HepG2 (cell line): ENCODE results near the gene FALEC. TPM values are rescaled to one million over a fixed set of nuclear protein-coding genes. Genes with fewer than 3 reads are reported as not detected.

Experiments
- CC2D1A ChIP-seq: sonication (generic); formaldehyde crosslinking; IDR thresholded peaks from 2 replicates; pipeline ENCODE4 v1.8.1; 2023; ENCODE audit warnings: mild to moderate bottlenecking, missing genetic modification reagents
- FOSL2 ChIP-seq: sonication (generic); formaldehyde crosslinking; IDR thresholded peaks from 2 replicates; pipeline ENCODE4 v1.4.0; 2020; ENCODE audit warnings: missing genetic modification reagents
- IRF9 ChIP-seq: sonication (generic); formaldehyde crosslinking; IDR thresholded peaks from 2 replicates; pipeline ENCODE4 v1.8.0; 2022; ENCODE audit warnings: missing genetic modification reagents, mild to moderate bottlenecking, borderline replicate concordance
- LRRFIP1 ChIP-seq: sonication (generic); formaldehyde crosslinking; conservative IDR thresholded peaks from 2 replicates; pipeline ENCODE4 v1.4.0; 2020; ENCODE audit warnings: missing genetic modification reagents
- MAZ ChIP-seq, 2 experiments: sonication (generic) in 1 of 2; formaldehyde crosslinking in 1 of 2; IDR thresholded peaks; 2 replicates each; pipeline versions ENCODE4 v1.5.0 to v1.6.1; 2012 to 2020; ENCODE audit warnings: low read depth in 2 of 2, mild to moderate bottlenecking in 2 of 2, borderline replicate concordance in 1 of 2, improper control_type of control experiment in 1 of 2, low read length in 1 of 2, missing genetic modification reagents in 1 of 2, moderate library complexity in 1 of 2
- MEIS2 ChIP-seq: sonication (generic); formaldehyde crosslinking; IDR thresholded peaks from 2 replicates; pipeline ENCODE4 v1.9.0; 2021; ENCODE audit warnings: mild to moderate bottlenecking, missing genetic modification reagents
- MXD1 ChIP-seq: sonication (generic); formaldehyde crosslinking; IDR thresholded peaks from 2 replicates; pipeline ENCODE4 v1.4.0; 2020; ENCODE audit warnings: mild to moderate bottlenecking, missing genetic modification reagents
- MYC ChIP-seq: sonication (generic); formaldehyde crosslinking; IDR thresholded peaks from 2 replicates; pipeline ENCODE4 v1.9.0; 2021; ENCODE audit warnings: missing genetic modification reagents, borderline replicate concordance
- NFIC ChIP-seq: IDR thresholded peaks from 2 replicates; pipeline ENCODE4 v1.6.1; 2012; ENCODE audit warnings: mild to moderate bottlenecking, low read length, inconsistent platforms
- PRDM4 ChIP-seq: sonication (generic); formaldehyde crosslinking; IDR thresholded peaks from 2 replicates; pipeline ENCODE4 v1.9.0; 2021; ENCODE audit warnings: missing genetic modification reagents, borderline replicate concordance
- RFX1 ChIP-seq: fragments of 450-650 bp; IDR thresholded peaks from 2 replicates; pipeline ENCODE4 v1.6.1; 2017
- RORA ChIP-seq: sonication (generic); formaldehyde crosslinking; IDR thresholded peaks from 2 replicates; pipeline ENCODE4 v1.5.0; 2020; ENCODE audit warnings: mild to moderate bottlenecking, missing genetic modification reagents, moderate library complexity
- SCMH1 ChIP-seq: sonication (generic); formaldehyde crosslinking; IDR thresholded peaks from 2 replicates; pipeline ENCODE4 v1.9.0; 2021; ENCODE audit warnings: missing genetic modification reagents, mild to moderate bottlenecking, borderline replicate concordance
- ZBTB34 ChIP-seq: sonication (generic); formaldehyde crosslinking; IDR thresholded peaks from 2 replicates; pipeline ENCODE4 v1.8.0; 2022; ENCODE audit warnings: mild to moderate bottlenecking, missing genetic modification reagents
- ZBTB7A ChIP-seq: sonication (generic); formaldehyde crosslinking; IDR thresholded peaks from 2 replicates; pipeline ENCODE4 v1.8.0; 2022; ENCODE audit warnings: mild to moderate bottlenecking, missing genetic modification reagents
- ZFYVE20 ChIP-seq: sonication (generic); formaldehyde crosslinking; IDR thresholded peaks from 2 replicates; pipeline ENCODE4 v1.8.0; 2023; ENCODE audit warnings: low read depth, mild to moderate bottlenecking, moderate library complexity, missing genetic modification reagents, borderline replicate concordance
- ZNF460 ChIP-seq: sonication (generic); formaldehyde crosslinking; IDR thresholded peaks from 2 replicates; pipeline ENCODE4 v1.5.1; 2020; ENCODE audit warnings: missing genetic modification reagents, mild to moderate bottlenecking, borderline replicate concordance
- ZNF501 ChIP-seq: sonication (generic); formaldehyde crosslinking; IDR thresholded peaks from 2 replicates; pipeline ENCODE4 v1.5.1; 2020; ENCODE audit warnings: mild to moderate bottlenecking, moderate library complexity, missing genetic modification reagents
- ZNF564 ChIP-seq: sonication (generic); formaldehyde crosslinking; IDR thresholded peaks from 2 replicates; pipeline ENCODE4 v1.8.1; 2023; ENCODE audit warnings: mild to moderate bottlenecking, missing genetic modification reagents
- ZNF746 ChIP-seq: sonication (generic); formaldehyde crosslinking; IDR thresholded peaks from 2 replicates; pipeline ENCODE4 v1.8.0; 2022; ENCODE audit warnings: mild to moderate bottlenecking, missing genetic modification reagents
- ZNF841 ChIP-seq: sonication (generic); formaldehyde crosslinking; IDR thresholded peaks from 2 replicates; pipeline ENCODE4 v1.8.1; 2023; ENCODE audit warnings: missing genetic modification reagents, borderline replicate concordance
- polyA plus RNA-seq, 8 experiments: library from polyadenylated mRNA; depleted of rRNA in 3 of 8; stranded (reverse) in 7 of 8; unstranded in 1 of 8; fragments of >200 nt; fragmentation: Illumina TruSeq in 4 of 8; extraction: Trizol in 4 of 8; gene quantifications; 2 replicates each; pipeline versions ENCODE4 v1.2.1 to v1.2.3, GENCODE V29; 2011 to 2016; ENCODE audit warnings: low read depth in 4 of 8, missing spikeins in 1 of 8, mixed read lengths in 1 of 8; ENCODE audit not compliant: insufficient read depth in 1 of 8
- total RNA-seq, 5 experiments: library from RNA; depleted of rRNA; stranded (reverse); fragments of >200 nt; fragmentation: Illumina TruSeq; extraction: Trizol; gene quantifications; 2 replicates each; pipeline ENCODE4 v1.2.3, GENCODE V29; 2016; ENCODE audit warnings: low read depth in 1 of 5

FALEC gene
- total and polyA plus RNA-seq, 2 of the 13 experiments (the other 11 are each of a cell fraction or from before 2014, with no cell fraction given) = 0.33 to 0.71 TPM

DNA sequence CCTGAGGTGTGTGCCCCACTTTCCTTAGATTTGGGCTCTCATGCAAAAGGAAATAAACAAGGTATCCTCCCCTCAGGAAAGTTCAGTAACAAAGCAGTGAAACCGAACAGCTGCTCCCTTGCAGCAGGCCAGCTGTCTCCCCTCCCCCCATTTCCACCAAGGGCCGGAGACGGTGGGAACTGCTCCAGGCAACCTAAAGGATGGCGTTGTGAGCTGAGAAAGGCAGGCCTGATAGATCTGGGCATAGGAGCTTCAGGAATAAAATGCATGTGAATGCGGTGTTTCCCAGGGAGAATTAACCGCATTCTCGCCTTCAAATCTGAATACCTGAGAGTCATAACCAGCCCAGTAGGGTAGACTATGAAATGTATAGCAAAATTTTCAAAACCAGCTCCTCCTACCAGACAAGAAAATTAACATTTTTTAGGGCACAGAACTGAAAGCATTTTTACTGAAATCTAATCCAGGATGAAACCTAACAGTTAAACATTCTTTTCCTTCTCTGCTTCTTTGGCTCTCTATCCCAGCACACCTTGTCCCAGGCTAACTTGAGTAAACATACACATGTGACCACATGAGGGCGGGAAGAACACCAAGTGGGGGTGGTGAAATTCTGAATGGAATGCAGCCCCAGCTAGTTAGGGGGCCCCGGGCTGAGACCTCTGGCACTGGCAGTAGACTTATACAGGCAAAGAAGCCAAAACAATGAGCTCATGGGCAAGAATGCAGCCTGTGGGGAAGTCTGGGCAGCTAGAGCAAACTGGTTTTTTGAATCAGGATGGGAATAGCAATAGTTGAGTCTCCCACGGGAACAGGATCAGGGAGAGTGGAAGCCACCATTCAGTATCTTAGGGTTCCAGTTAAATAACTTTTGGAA is 52.4 kb downstream of the FALEC start (continued):
- TF ChIP-seq ZNF501 (CRISPR knock-in tag) = no peak
- no peak; the same call in 1 of the 2 replicates for TF ChIP-seq MAZ (IDR thresholded peaks at IDR 0.05; ENCODE audit: borderline replicate concordance, low read depth, low read length)
- 0 out of 2 replicates have a peak, but pooled peaks have one; percentile 39 for TF ChIP-seq MAZ (CRISPR knock-in tag; IDR thresholded peaks at IDR 0.05; ENCODE audit: low read depth)
- no peak for TF ChIP-seq IRF9 (CRISPR knock-in tag)
- no peak for TF ChIP-seq CC2D1A (CRISPR knock-in tag)
- no peak for TF ChIP-seq LRRFIP1 (CRISPR knock-in tag)
- no peak for TF ChIP-seq RFX1
- no peak for TF ChIP-seq ZNF460 (CRISPR knock-in tag)
- no peak for TF ChIP-seq ZNF746 (CRISPR knock-in tag)
- no peak for TF ChIP-seq MEIS2 (CRISPR knock-in tag)
- TF ChIP-seq ZNF564 (CRISPR knock-in tag) = no peak
- no peak for TF ChIP-seq NFIC
- no peak for TF ChIP-seq ZNF841 (CRISPR knock-in tag)
- peak; percentile 58 for TF ChIP-seq FOSL2 (CRISPR knock-in tag)
- TF ChIP-seq PRDM4 (CRISPR knock-in tag) = no peak
- no peak for TF ChIP-seq MXD1 (CRISPR knock-in tag)
- no peak for TF ChIP-seq RORA (CRISPR knock-in tag)
- TF ChIP-seq MYC (CRISPR knock-in tag) = peak; percentile 62; the same call in 1 of the 2 replicates
- TF ChIP-seq SCMH1 (CRISPR knock-in tag) = no peak
- TF ChIP-seq ZBTB7A (CRISPR knock-in tag) = no peak
- no peak for TF ChIP-seq ZFYVE20 (CRISPR knock-in tag)
- no peak for TF ChIP-seq ZBTB34 (CRISPR knock-in tag)
